ENCODE results near the gene FAM135A.

DNA sequence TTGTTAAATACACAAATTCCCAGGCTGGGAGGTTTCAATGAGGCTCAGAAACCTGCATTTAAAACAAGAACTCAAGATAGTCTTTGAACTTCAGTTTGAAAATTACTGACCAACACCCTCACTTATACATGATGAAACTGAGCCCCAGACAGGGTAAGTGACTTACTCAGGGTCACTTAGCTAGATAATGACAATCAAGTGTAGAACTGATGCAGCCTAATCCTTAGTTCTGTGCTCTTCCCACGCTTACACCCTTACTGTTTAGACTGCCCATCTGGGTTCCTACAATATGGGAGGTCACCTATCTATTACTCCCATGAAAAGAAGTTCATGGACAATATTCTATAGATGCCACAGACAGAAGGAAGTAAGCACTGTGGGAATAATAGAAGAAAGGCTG lies 24.5 kb upstream of the FAM135A start:
- TF ChIP-seq RAD21 (CRISPR knock-in tag; IDR thresholded peaks at IDR 0.05) (no peak), SIN3A (IDR thresholded peaks at IDR 0.05; ENCODE audit: borderline replicate concordance, low read depth, low read length) (no peak), POLR2AphosphoS5 (IDR thresholded peaks at IDR 0.05; ENCODE audit: low read depth, low read length) (no peak), ZNF672 (CRISPR knock-in tag; IDR thresholded peaks at IDR 0.05) (no peak), EHMT2 (IDR thresholded peaks at IDR 0.05; ENCODE audit: borderline replicate concordance, low read depth, low read length) (no peak), FOXJ3 (CRISPR knock-in tag; IDR thresholded peaks at IDR 0.05; ENCODE audit: borderline replicate concordance) (no peak), SIX4 (CRISPR knock-in tag; IDR thresholded peaks at IDR 0.05) (no peak), ARHGAP35 (CRISPR knock-in tag; IDR thresholded peaks at IDR 0.05; ENCODE audit: borderline replicate concordance) (no peak), TGIF2 (CRISPR knock-in tag; IDR thresholded peaks at IDR 0.05) (no peak), HNRNPH1 (optimal IDR thresholded peaks at IDR 0.05; ENCODE audit: low read depth, low read length) (no peak)
- TF ChIP-seq, protein P1, sequence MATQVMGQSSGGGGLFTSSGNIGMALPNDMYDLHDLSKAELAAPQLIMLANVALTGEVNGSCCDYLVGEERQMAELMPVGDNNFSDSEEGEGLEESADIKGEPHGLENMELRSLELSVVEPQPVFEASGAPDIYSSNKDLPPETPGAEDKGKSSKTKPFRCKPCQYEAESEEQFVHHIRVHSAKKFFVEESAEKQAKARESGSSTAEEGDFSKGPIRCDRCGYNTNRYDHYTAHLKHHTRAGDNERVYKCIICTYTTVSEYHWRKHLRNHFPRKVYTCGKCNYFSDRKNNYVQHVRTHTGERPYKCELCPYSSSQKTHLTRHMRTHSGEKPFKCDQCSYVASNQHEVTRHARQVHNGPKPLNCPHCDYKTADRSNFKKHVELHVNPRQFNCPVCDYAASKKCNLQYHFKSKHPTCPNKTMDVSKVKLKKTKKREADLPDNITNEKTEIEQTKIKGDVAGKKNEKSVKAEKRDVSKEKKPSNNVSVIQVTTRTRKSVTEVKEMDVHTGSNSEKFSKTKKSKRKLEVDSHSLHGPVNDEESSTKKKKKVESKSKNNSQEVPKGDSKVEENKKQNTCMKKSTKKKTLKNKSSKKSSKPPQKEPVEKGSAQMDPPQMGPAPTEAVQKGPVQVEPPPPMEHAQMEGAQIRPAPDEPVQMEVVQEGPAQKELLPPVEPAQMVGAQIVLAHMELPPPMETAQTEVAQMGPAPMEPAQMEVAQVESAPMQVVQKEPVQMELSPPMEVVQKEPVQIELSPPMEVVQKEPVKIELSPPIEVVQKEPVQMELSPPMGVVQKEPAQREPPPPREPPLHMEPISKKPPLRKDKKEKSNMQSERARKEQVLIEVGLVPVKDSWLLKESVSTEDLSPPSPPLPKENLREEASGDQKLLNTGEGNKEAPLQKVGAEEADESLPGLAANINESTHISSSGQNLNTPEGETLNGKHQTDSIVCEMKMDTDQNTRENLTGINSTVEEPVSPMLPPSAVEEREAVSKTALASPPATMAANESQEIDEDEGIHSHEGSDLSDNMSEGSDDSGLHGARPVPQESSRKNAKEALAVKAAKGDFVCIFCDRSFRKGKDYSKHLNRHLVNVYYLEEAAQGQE (IDR thresholded peaks at IDR 0.05; ENCODE audit: borderline replicate concordance in 1 of 2, low read depth in 1 of 2, low read length in 2 of 2) = no peak
- TF ChIP-seq, protein P2, sequence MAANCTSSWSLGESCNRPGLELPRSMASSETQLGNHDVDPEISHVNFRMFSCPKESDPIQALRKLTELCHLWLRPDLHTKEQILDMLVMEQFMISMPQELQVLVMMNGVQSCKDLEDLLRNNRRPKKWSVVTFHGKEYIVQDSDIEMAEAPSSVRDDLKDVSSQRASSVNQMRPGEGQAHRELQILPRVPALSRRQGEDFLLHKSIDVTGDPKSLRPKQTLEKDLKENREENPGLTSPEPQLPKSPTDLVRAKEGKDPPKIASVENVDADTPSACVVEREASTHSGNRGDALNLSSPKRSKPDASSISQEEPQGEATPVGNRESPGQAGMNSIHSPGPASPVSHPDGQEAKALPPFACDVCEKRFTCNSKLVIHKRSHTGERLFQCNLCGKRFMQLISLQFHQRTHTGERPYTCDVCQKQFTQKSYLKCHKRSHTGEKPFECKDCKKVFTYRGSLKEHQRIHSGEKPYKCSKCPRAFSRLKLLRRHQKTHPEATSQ (CRISPR knock-in tag; IDR thresholded peaks at IDR 0.05; ENCODE audit: borderline replicate concordance) = no peak
- TF ChIP-seq, protein P3, sequence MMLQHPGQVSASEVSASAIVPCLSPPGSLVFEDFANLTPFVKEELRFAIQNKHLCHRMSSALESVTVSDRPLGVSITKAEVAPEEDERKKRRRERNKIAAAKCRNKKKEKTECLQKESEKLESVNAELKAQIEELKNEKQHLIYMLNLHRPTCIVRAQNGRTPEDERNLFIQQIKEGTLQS (CRISPR knock-in tag; IDR thresholded peaks at IDR 0.05) = no peak
- TF ChIP-seq, protein P4, sequence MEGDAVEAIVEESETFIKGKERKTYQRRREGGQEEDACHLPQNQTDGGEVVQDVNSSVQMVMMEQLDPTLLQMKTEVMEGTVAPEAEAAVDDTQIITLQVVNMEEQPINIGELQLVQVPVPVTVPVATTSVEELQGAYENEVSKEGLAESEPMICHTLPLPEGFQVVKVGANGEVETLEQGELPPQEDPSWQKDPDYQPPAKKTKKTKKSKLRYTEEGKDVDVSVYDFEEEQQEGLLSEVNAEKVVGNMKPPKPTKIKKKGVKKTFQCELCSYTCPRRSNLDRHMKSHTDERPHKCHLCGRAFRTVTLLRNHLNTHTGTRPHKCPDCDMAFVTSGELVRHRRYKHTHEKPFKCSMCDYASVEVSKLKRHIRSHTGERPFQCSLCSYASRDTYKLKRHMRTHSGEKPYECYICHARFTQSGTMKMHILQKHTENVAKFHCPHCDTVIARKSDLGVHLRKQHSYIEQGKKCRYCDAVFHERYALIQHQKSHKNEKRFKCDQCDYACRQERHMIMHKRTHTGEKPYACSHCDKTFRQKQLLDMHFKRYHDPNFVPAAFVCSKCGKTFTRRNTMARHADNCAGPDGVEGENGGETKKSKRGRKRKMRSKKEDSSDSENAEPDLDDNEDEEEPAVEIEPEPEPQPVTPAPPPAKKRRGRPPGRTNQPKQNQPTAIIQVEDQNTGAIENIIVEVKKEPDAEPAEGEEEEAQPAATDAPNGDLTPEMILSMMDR (CRISPR knock-in tag; IDR thresholded peaks at IDR 0.05) = no peak
